Neuron (in vitro differentiated cells): ENCODE measurements around the gene G0S2.

Experiments used
- H2AFZ ChIP-seq: one replicate; pipeline ENCODE4 v1.6.1; 2013; ENCODE audit warnings: low read depth, mild to moderate bottlenecking, inconsistent platforms, low read length, moderate library complexity
- H3K27me3 ChIP-seq: one replicate; pipeline ENCODE4 v1.6.1; 2013; ENCODE audit warnings: low read length; ENCODE audit not compliant: insufficient read depth
- H3K36me3 ChIP-seq: one replicate; pipeline ENCODE4 v1.6.1; 2013; ENCODE audit warnings: low read length; ENCODE audit not compliant: insufficient read depth
- H3K4me1 ChIP-seq: one replicate; pipeline ENCODE4 v1.6.1; 2013; ENCODE audit warnings: low read length; ENCODE audit not compliant: insufficient read depth
- H3K4me3 ChIP-seq: 2 replicates; pipeline ENCODE4 v1.5.1; 2013; ENCODE audit warnings: mild to moderate bottlenecking, low read length, moderate library complexity
- H3K9me3 ChIP-seq: one replicate; pipeline ENCODE4 v1.6.1; 2013; ENCODE audit warnings: low read length

G0S2 gene

DNA sequence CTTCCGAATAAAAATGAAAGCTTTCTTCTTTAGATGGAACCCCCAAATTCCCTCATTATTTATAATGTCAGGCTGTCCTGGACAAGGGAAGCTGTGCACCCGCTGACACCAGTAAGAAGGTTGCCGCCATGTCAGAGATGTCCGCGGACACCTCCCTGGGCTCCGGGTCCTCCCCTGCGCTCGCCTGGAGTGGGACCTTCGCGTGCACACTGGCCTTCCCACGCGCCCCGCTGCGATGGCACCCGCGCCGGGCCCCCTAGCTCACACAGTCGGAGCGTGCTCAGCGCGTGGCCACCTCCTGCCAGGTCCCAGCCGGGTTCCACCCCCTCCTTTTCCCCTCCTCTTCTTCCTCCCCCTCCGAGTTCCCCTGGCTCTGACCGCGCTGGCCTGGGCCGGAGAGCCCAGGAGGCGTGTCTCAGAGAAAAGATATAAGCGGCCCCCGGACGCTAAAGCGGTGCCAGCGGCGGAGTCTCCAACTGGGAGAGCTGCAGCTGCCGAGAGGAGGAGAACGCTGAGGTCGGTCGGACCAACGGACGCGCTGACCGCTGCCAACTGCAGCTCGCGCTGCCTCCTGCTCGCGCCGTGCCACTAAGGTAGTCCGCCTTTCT, at the start of gene G0S2:
Gene G0S2, plus strand, starts transcription at position 456 of the 608 bp plus-strand sequence. CDS start 273 bp downstream, outside the sequence.
- H2AFZ ChIP-seq = peak within 1 kb of the TSS; percentile 11
- peak within 1 kb of the TSS; percentile 4 for H3K4me3 ChIP-seq
- peaks cover 56% of the 10 kb centered on the region for H3K27me3 ChIP-seq
- H3K4me1 ChIP-seq = no peaks in the 10 kb centered on the region
- H3K9me3 ChIP-seq = no peaks in the 10 kb centered on the region
- no peaks in the 10 kb centered on the region for H3K36me3 ChIP-seq

DNA sequence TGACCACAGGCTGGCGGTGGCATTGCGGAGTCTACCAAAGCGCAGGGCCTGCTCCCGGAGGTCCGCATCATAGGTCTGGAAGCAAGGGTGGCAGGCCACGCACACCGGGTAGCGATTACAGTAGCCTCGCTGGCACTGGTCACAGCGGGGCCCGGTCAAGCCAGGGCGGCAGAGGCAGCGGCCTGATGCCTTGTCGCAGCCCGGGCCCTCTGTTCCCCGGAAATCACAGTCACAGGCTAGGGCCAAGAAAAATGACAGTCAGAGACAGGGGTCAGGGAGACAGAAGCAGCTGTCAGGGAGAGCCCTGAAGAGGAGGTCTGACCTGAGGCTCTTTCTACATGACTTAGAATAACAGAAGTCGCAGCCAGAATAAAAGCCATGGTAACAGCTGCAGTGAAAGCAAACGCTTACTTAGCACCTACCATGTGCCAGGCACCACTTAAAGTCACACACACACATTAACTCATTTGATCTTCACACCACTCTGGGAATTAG, 49.4 kb upstream of the G0S2 start:
- H3K36me3 ChIP-seq = no peaks in the 10 kb centered on the region
- H3K9me3 ChIP-seq = no peaks in the 10 kb centered on the region
- H3K4me3 ChIP-seq = no peak overlapping the region
- peaks cover 2% of the 10 kb centered on the region for H3K27me3 ChIP-seq
- peaks cover 5% of the 10 kb centered on the region for H3K4me1 ChIP-seq
- H2AFZ ChIP-seq = no peak overlapping the region

DNA sequence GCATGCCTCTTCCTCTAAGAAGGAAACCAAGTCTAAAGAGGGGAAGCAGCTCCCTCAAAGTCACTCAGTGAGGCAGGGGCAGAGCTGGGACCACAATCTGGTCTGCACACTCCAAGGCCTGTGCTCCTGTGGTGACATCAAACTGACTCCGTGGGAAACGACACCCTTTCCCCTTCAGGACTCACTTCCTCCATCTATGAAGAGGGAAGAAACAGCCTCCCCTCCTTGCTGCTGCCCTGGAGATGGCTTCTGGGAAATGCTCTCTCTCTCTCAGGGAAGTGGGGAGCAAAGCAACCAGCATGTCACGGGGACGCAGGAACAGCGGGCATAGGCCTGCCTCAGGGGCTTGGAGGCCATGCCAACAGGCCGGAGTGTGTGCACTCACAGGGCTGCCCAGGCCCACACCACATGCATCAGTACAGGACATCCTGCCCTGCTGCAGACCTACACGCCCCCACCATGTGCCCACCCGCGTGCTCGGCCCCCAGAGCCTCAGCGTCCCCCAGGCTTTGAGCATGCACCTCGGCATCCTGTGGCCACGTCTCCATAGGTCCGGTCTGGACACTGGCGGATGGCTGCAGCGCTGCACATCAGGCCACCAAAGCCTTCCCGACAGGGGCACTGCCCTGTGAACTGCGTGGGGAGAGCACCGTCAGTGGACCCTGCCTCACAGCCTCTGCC, 48.7 kb upstream of the G0S2 start:
- Histone ChIP-seq H2AFZ (no peak overlapping the region), H3K9me3 (no peaks in the 10 kb centered on the region), H3K27me3 (peaks cover 2% of the 10 kb centered on the region), H3K4me3 (no peak overlapping the region), H3K36me3 (no peaks in the 10 kb centered on the region), H3K4me1 (peaks cover 5% of the 10 kb centered on the region)

- Histone ChIP-seq H3K36me3 (no peaks in the 10 kb centered on the region), H2AFZ (no peak overlapping the region), H3K27me3 (peaks cover 2% of the 10 kb centered on the region), H3K4me3 (no peak overlapping the region), H3K9me3 (no peaks in the 10 kb centered on the region), H3K4me1 (peaks cover 5% of the 10 kb centered on the region)
Observed at GRCh38 chr1:209627027-209627731, 48.0 kb upstream of the G0S2 start.

DNA sequence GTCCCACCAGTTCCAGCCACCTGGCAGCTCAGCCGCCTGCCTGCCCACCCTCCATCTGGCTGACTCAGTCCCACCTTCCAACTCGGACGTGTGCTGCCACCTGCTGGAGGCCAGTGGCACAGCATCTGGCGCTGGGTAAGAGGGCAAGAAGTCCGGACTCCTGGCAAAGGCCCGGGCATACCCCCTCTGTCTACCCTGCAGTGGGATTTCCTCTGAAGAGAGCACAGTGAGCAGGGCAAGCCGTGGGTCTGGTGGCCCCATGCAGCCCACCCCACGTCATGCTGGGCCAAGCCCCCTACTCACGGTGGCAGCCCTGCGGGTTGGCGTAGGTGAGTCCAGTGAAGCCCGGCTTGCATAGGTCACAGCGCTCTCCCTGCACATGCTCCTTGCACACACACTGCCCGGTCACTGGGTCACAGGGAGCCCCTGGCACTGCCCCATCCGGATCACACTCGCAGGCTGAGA, 47.4 kb upstream of the G0S2 start:
- Histone ChIP-seq H2AFZ (no peak overlapping the region), H3K4me1 (peaks cover 5% of the 10 kb centered on the region), H3K4me3 (no peak overlapping the region), H3K36me3 (no peaks in the 10 kb centered on the region), H3K27me3 (peaks cover 2% of the 10 kb centered on the region), H3K9me3 (no peaks in the 10 kb centered on the region)

DNA sequence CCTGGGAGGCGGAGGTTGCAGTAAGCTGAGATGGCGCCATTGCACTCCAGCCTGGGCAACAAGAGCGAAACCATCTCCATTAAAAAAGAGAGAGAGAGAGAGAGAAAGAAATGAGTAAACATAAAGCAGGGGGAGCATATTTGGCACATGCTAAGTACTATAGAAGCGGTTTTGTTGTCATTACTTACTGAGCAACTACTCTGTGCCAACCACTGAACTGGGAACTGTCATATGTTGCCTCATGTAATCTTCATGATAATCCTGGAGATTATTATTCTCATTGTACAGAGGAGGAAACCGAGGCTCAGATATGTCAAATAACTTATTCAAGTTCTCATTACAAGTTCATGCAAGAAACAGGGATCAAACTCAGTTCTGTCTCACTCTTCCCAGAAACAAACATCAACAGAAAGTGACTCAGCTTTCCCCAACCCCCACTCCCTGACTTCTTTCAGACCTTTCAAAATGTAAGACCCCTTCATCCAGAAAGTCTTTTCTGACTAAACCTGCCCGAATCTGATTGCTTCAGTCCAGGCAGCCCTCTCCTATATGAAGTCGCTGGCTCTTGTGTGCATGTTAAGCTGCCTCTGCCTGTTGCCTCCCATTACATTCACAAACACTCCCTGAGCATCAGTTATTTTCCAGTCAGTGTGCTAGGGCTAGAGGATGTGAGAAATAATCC, 46.5 kb upstream of the G0S2 start:
- H3K4me3 ChIP-seq = no peak overlapping the region

GRCh38 chr1:209629621-209630382, 45.4 kb upstream of the G0S2 start:
- Histone ChIP-seq H3K9me3 (no peaks in the 10 kb centered on the region), H3K4me3 (no peak overlapping the region), H3K27me3 (no peaks in the 10 kb centered on the region), H3K36me3 (no peaks in the 10 kb centered on the region), H2AFZ (no peak overlapping the region), H3K4me1 (no peaks in the 10 kb centered on the region)

More for the DNA sequence above, 46.5 kb upstream of the G0S2 start:
- Histone ChIP-seq H2AFZ (no peak overlapping the region), H3K4me1 (no peaks in the 10 kb centered on the region), H3K36me3 (no peaks in the 10 kb centered on the region), H3K9me3 (no peaks in the 10 kb centered on the region), H3K27me3 (peaks cover 2% of the 10 kb centered on the region)

GRCh38 chr1:209630383-209631225, 44.6 kb upstream of the G0S2 start:
- Histone ChIP-seq H3K4me1 (no peaks in the 10 kb centered on the region), H3K27me3 (no peaks in the 10 kb centered on the region)

DNA sequence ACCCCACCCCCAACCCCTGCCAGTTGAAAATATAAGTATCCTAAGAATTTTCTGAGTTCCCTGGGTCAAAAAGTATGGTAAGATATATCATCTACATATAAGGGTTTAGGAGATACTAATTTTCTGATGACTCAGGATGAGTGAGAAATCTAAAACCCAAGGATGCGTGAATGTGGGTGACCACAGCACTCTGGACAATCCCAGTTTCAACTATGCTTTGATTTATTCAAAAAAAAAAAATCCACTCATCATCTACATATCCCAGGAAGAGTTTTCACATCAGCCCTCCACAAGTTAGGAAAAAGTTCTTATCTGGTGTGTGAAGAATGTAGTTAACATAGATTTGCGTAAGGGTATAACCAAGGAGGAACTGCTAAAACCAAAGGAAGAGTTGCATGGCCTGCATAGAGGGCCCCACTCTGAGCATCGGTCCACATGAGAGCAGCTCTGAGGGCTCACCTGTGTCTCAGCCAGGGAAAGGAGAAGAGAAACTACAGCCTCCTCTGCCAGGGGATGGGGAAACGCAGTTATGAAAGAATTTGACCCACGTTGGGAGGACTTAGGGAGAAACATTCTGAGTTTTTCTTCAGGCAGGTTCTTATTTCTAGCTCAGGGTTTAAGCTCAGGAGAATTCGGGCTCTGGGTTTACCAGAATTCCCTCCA, 41.7 kb upstream of the G0S2 start:
- no peaks in the 10 kb centered on the region for H3K27me3 ChIP-seq
- no peaks in the 10 kb centered on the region for H3K36me3 ChIP-seq
- no peak overlapping the region for H3K4me3 ChIP-seq
- no peak overlapping the region for H2AFZ ChIP-seq
- H3K9me3 ChIP-seq = no peaks in the 10 kb centered on the region
- H3K4me1 ChIP-seq = no peaks in the 10 kb centered on the region

More at GRCh38 chr1:209630383-209631225, 44.6 kb upstream of the G0S2 start:
- Histone ChIP-seq H3K4me3 (no peak overlapping the region), H3K36me3 (no peaks in the 10 kb centered on the region), H3K9me3 (no peaks in the 10 kb centered on the region), H2AFZ (no peak overlapping the region)

GRCh38 chr1:209634005-209634737, 41.0 kb upstream of the G0S2 start:
- no peaks in the 10 kb centered on the region for H3K36me3 ChIP-seq
- no peak overlapping the region for H3K4me3 ChIP-seq
- H3K27me3 ChIP-seq = no peaks in the 10 kb centered on the region
- no peaks in the 10 kb centered on the region for H3K4me1 ChIP-seq
- no peaks in the 10 kb centered on the region for H3K9me3 ChIP-seq
- H2AFZ ChIP-seq = no peak overlapping the region

DNA sequence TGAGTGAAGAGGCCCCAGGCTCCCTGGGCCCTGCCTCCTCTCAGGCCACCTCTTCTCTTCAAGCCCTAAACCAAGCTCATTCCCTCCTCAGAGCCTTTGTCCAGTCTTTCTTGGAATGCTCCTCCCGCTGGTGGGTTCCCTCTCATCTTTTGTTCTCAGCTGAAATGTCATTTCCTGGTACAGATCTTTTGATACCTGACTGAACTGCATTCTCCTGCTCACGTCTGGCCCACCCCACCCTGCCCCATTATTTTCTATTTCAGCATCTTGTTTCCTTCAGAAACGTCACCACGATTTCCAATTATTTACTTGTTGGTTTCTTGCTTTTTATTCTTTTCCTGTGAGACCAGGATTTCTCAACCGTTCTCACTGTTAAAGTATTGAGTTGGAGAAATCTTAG, 39.4 kb upstream of the G0S2 start:
- no peak overlapping the region for H3K4me3 ChIP-seq
- no peaks in the 10 kb centered on the region for H3K9me3 ChIP-seq
- H3K4me1 ChIP-seq = no peaks in the 10 kb centered on the region
- no peak overlapping the region for H2AFZ ChIP-seq
- H3K36me3 ChIP-seq = no peaks in the 10 kb centered on the region
- no peaks in the 10 kb centered on the region for H3K27me3 ChIP-seq
